MM.1S (cell line): ENCODE measurements around the gene ELOVL1.

Experiments used
- CTCF ChIP-seq: fragments of 300-600 bp; sonication (generic); IDR thresholded peaks from 2 replicates; pipeline ENCODE4 v1.5.1; 2016; ENCODE audit warnings: antibody characterized with exemption, low read length, mixed read lengths
- EZH2phosphoT487 ChIP-seq: fragments of 300-600 bp; sonication (generic); IDR thresholded peaks from 2 replicates; pipeline ENCODE4 v1.6.1; 2018; ENCODE audit warnings: antibody characterized with exemption, low read length

- no peak for TF ChIP-seq EZH2phosphoT487
- no peak for TF ChIP-seq CTCF
Measured at GRCh38 chr1:43315963-43316737, 51.7 kb downstream of the ELOVL1 start.
